Measurements from ENCODE around the gene MPHOSPH9. TPM values are rescaled to one million over a fixed set of nuclear protein-coding genes. Genes with fewer than 3 reads are reported as not detected.

The MPHOSPH9 gene
- total RNA-seq, 2 experiments from 2014 or later, result 129 to 186 TPM

DNA sequence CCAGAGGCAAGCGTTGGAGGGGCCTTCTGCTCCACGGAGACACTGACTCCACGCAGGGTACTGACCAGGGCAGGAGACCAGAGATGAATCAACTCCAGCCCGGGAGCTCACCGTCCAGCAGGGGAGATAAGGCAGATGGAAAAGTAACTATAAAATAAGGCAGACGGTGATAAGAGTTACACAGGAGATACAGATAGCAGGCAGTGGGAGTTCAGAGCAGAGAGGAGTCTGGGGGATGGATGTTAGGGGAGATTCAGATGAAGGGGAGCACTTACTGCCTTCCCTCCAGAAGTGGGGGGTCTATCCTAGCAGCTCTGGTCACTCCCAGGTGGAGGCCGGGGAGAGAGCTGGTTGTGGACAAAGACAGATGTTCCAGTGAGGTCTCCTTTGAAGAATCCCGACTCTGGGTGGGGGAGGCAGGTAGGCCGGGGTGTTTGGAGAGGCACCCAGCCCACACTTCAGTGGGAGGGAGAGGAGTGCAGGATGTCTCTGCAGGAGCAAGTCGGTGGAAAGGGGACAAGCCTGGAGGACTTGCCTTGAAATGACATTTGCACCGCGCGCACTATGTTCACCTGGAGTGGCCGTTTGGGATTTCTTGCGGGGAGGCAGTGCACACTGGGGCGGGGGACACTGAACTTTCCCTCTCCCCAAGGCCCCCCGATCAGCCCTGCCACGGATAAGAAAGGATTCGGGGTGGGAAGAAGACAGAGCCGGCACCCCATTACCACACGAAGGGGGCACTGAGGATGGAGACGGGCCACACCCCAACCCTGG is 83.3 kb downstream of the MPHOSPH9 start:
- CTCF ChIA-PET, result interaction anchor here (0.6 to 1.5 kb wide), 4 partner anchors 14 to 580 kb away, joined by 3 to 6 read pairs (median 4); no protein-coding TSS in a partner anchor
- Mint-ChIP-seq H3K4me3 (peak overlapping the region; percentile 65), H3K27me3 (peaks cover 19% of the 10 kb centered on the region), H3K4me1 (peaks cover 14% of the 10 kb centered on the region), H3K9me3 (ENCODE audit: low read depth) (no peaks in the 10 kb centered on the region), H3K27ac (no peak overlapping the region), H3K36me3 (no peaks in the 10 kb centered on the region)
- DNase-seq (no peak), ATAC-seq (no peak)

DNA sequence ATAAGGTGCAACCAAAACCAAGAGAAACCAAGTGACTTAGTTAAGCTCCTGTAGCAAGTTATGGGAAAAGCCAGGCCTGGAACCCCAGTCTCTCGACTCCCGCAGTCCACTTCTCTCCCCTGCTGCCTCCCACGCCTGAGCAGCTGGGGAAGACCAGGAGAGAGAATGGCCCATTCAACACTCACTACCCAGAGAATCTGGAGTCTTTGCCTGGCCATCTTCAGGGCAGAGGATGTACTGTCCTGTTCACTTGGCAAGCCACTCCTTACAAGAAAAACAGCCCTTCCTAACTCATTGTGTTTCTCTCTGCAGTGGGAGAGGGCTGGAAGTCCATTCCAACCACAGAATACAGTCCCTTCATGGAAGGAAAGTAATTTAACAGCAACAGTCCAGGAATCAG is 83.9 kb downstream of the MPHOSPH9 start:
- DNase-seq, result no peak
- Mint-ChIP-seq H3K4me3 (peak overlapping the region; percentile 65), H3K9me3 (ENCODE audit: low read depth) (no peaks in the 10 kb centered on the region), H3K4me1 (peaks cover 14% of the 10 kb centered on the region), H3K27me3 (peaks cover 19% of the 10 kb centered on the region), H3K27ac (no peak overlapping the region), H3K36me3 (no peaks in the 10 kb centered on the region)
- ATAC-seq, result no peak
- CTCF ChIA-PET, result interaction anchor here (0.9 to 1.5 kb wide), 3 partner anchors 13 to 109 kb away, joined by 3 to 6 read pairs (median 3); no protein-coding TSS in a partner anchor

DNA sequence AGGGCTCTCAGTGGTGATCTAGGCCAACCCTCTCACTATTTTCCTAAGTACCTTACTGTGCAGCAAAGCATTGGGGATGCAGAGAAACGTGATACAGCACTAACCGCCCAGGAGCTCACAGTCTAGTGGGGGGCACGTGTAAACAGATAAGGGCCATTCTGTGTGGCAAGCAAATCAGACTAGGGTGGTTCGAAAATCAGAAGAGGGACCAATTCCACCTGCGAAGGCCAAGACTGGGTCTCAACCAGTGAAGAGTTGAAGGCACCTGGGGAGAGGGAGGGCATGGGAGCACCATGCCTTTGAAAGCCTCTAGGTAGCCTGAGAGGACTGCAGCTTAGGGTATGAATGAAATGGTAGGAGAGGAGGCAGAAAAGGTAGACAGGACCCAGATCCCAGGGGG is 84.3 kb downstream of the MPHOSPH9 start:
- Mint-ChIP-seq H3K4me3 (no peak overlapping the region), H3K27ac (no peak overlapping the region), H3K9me3 (ENCODE audit: low read depth) (no peaks in the 10 kb centered on the region), H3K27me3 (peaks cover 19% of the 10 kb centered on the region), H3K36me3 (no peaks in the 10 kb centered on the region), H3K4me1 (peaks cover 14% of the 10 kb centered on the region)
- DNase-seq, result no peak
- CTCF ChIA-PET, result interaction anchor here (0.9 to 1.5 kb wide), 3 partner anchors 13 to 108 kb away, joined by 3 to 6 read pairs (median 3); no protein-coding TSS in a partner anchor
- no peak for ATAC-seq

DNA sequence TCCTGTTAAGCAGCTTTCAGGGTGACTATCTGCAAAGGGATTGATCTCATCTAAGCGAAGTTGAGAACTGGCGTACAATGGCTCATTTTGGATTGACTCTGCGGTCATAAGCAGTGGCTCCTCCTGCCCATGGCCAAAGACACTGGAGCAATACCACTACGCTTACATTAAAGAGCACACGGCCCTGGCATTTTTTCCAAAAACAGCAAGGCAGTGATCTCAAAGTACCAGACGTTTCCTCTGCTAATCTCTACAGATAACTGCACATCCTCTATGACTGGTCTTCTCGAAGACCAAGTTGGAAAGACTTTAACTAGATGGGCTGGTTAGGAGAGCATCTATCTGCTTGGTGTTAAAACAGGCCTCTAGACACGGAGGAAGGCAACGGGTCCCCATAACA is 84.7 kb downstream of the MPHOSPH9 start:
- Mint-ChIP-seq H3K27ac (no peak overlapping the region), H3K4me3 (no peak overlapping the region), H3K4me1 (peaks cover 14% of the 10 kb centered on the region), H3K27me3 (peaks cover 19% of the 10 kb centered on the region), H3K36me3 (no peaks in the 10 kb centered on the region), H3K9me3 (ENCODE audit: low read depth) (no peaks in the 10 kb centered on the region)
- ATAC-seq (no peak), DNase-seq (no peak)
- CTCF ChIA-PET, result interaction anchor here (1.2 to 1.5 kb wide), 2 partner anchors 104 to 108 kb away, joined by 3 to 6 read pairs; no protein-coding TSS in a partner anchor

DNA sequence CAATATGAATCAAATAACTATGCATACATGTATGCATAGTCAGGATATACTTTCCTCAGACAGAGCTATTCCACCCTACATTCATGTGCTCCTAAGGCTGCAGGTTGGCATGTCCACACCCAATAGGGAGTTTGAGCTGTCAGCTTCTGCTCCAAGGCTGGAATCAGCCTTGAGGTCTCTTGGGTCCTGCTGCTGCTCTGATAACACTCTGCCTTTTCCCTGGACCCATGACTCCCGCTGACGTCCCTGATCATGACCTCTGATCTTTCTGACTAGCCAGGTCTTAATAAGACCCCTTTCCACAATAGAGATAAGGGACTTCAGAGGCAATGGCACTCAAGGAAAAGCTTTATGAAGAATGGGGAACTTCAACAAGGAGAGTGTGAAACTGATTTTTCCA is 87.7 kb downstream of the MPHOSPH9 start:
- H3K27ac Mint-ChIP-seq, result no peak overlapping the region
- peaks cover 6% of the 10 kb centered on the region for H3K4me1 Mint-ChIP-seq
- CTCF ChIA-PET, result no interaction called here
- H3K4me3 Mint-ChIP-seq, result no peak overlapping the region
- H3K9me3 Mint-ChIP-seq (ENCODE audit: low read depth), result no peaks in the 10 kb centered on the region
- no peaks in the 10 kb centered on the region for H3K36me3 Mint-ChIP-seq
- DNase-seq (no peak), ATAC-seq (no peak)
- peaks cover 19% of the 10 kb centered on the region for H3K27me3 Mint-ChIP-seq

DNA sequence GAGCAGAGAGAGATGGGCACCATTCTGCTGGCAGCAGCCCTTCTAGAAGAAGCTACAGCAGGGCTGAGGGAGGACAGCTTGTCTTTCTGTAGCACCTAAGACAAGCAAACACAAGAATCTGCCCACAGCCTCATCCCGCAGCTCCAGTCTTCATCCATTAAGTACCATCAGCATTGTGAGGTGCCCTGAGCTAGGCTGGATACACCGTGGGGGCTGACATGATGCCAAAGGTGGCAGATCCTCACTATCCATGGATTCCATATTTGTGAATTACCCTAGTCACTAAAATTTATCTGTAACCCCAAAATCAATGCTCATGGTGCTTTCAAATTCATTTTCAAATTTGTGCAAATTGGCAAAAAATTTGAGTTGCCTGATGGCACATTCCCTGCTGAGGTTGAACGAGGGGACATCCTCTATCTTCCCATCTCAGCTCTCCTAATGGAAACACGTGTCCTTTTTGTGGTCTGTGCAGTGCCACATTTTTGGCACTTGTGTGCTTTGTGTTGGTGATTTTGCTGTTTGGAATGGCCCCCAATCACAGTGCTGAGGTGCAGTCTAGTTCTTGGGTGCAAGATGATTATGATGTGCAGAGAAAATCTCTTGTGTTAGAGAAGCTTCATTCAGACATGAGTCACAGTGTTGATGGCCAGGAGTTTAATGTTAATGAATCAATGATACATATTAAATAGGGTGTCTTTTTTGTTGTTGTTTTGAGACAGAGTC is 89.0 kb downstream of the MPHOSPH9 start:
- H3K4me3 Mint-ChIP-seq, result no peak overlapping the region
- no peak overlapping the region for H3K27ac Mint-ChIP-seq
- CTCF ChIA-PET, result no interaction called here
- no peaks in the 10 kb centered on the region for H3K9me3 Mint-ChIP-seq (ENCODE audit: low read depth)
- H3K36me3 Mint-ChIP-seq, result no peaks in the 10 kb centered on the region
- DNase-seq (no peak), ATAC-seq (no peak)
- peaks cover 3% of the 10 kb centered on the region for H3K4me1 Mint-ChIP-seq
- H3K27me3 Mint-ChIP-seq, result peaks cover 7% of the 10 kb centered on the region

DNA sequence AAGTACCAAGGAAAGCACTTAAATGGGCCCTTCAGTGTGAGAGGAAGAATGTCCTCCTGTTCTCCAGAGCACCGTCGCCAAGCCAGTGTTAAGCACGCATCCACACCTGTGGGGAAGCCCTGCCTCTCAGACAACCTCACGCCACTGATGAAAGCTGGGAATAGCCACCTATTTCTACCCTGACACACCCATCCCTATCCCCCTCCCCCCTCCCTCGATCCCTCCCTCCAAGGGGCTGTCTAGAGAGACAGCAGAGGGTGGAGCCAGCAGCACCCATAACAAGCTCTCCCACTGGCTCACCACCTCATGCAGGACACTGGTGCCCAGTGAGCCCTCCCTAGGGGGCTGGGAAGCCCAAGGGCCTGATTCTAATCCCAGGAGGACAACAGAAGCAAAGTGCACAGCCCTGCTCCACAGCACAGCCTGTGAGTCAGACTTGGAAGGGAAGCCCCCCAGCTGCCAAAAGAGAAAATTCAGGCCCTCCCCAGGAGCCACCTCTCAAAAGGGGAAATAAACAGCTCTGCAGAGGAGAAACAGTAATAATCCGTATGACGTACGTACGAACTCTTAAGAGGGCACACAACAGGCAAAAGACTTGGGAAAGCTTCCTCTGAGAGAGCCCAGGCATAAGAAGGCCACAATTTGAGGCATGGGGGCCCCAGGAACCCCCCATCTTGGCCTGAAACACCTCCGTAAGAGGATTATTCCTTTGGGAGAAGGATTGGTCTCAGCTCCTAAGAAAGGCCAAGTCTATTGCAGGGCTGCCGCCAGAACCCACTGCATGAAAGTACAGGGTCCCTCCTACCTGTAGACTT is 89.8 kb downstream of the MPHOSPH9 start:
- CTCF ChIA-PET, result no interaction called here
- Mint-ChIP-seq H3K27me3 (peaks cover 1% of the 10 kb centered on the region), H3K36me3 (no peaks in the 10 kb centered on the region), H3K4me1 (peaks cover 3% of the 10 kb centered on the region), H3K4me3 (no peak overlapping the region), H3K27ac (no peak overlapping the region), H3K9me3 (ENCODE audit: low read depth) (no peaks in the 10 kb centered on the region)
- DNase-seq (no peak), ATAC-seq (no peak)

DNA sequence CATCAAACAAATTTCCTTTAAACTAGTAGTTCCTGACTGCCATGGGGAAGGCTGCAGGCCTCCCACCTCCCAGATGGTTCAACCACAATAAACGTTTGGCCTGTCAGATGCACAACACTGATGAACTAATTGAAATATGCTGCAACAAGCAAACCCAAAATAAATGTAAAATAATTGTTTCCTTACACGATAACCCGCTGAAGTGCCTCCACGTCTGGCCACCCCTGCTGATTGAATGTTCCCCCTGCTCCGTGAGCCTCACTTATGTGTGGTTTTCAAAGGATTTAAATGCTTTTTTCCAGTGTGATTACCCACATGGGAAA is 90.5 kb downstream of the MPHOSPH9 start:
- CTCF ChIA-PET, result no interaction called here
- H3K27ac Mint-ChIP-seq, result no peak overlapping the region
- ATAC-seq (no peak), DNase-seq (no peak)
- H3K4me3 Mint-ChIP-seq, result no peak overlapping the region
- no peaks in the 10 kb centered on the region for H3K27me3 Mint-ChIP-seq
- H3K4me1 Mint-ChIP-seq, result peaks cover 3% of the 10 kb centered on the region
- H3K36me3 Mint-ChIP-seq, result no peaks in the 10 kb centered on the region
- H3K9me3 Mint-ChIP-seq (ENCODE audit: low read depth), result no peaks in the 10 kb centered on the region

DNA sequence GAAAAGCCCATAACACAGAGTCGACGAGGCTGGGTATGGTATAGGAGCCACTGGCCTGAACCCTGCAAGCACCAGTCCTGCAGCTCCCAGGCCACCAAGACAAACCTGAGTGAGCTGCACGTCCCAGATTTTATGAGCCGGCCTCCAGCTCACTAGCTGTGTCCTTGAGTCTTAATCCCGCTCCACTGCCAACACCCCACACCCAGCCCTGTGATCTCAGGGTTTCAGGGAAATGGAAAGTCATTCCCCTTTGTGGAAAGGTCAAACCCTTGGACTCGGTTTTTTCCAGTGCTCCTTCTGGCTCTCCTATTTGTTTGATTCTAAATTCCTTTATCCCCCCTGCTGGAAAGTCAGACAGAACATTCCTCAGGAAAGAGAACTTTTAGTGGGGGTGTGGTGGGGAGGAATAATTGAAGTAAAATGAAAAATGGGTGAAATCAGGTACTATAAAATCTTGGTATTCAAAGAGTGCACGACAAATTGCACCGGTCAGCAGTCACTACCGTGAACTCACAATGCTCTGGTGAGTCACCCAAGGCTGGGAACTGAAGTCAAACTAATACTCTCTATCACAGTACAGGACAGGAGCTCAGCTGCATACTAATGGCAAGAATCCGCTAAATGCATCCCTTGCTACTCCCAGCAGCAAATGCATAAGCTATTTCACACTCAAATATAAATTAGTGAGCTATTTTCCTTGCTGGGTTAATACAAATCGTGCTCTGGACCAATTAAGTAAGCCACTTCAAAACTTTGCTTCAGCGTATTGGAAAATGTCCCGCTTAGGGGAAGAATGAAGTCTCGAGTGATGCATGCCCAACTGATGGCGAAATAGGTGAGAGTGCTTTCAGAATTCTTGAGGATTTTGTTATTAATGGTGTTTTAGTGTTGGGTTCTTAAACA is 91.1 kb downstream of the MPHOSPH9 start:
- Mint-ChIP-seq H3K36me3 (no peaks in the 10 kb centered on the region), H3K27ac (no peak overlapping the region), H3K4me1 (peaks cover 3% of the 10 kb centered on the region), H3K27me3 (no peaks in the 10 kb centered on the region), H3K9me3 (ENCODE audit: low read depth) (no peaks in the 10 kb centered on the region), H3K4me3 (no peak overlapping the region)
- ATAC-seq, result no peak
- DNase-seq, result no peak
- CTCF ChIA-PET, result interaction anchor here (1.2 kb wide), 1 partner anchor 66 kb away, joined by 3 read pairs; no protein-coding TSS in a partner anchor

DNA sequence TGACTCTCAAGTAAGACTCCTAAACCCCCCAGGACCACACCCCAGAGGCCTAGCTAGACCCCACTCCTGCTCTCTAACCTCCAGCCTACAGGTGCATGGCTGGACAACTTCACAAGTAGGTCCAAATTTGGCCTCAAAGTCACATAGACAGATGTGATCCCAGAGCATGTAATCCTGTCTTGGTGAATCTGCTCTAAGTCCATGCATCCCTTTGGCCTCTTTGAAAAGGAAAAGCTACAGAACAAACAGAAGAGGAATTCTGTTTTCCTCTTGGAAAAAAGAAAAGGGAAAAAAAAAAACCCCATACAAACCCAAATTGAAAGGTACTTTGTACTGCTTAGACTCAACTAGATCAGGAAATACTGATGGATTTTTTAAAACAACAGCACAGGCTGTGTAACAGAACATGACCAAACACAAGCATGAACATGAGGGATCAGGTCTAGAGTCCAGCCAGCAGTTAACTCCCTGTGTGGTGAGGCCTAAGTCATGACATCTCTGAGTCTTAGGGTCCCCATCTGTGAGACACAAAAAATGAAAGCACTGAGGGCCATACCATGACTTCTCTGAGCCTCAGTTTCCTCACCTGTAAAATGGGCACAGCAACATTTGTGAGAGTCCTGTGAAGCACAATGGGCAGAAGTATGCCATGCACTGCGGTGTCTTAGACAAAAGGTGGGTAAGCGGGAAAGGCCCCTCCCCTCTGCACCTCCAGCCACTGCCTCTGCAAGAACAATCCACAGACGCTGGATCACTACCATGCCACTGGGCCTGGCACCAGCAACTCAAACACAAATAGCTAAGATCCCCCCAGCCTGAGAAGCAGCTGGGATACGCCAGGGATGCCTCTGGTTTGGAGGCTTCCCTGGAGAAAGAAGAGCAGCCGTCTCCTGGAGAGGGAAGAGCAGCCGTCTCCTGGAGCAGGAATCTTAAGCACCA is 92.0 kb downstream of the MPHOSPH9 start:
- ATAC-seq, result no peak
- CTCF ChIA-PET, result interaction anchor here (1.2 kb wide), 1 partner anchor 65 kb away, joined by 3 read pairs; no protein-coding TSS in a partner anchor
- H3K4me1 Mint-ChIP-seq, result peaks cover 3% of the 10 kb centered on the region

DNA sequence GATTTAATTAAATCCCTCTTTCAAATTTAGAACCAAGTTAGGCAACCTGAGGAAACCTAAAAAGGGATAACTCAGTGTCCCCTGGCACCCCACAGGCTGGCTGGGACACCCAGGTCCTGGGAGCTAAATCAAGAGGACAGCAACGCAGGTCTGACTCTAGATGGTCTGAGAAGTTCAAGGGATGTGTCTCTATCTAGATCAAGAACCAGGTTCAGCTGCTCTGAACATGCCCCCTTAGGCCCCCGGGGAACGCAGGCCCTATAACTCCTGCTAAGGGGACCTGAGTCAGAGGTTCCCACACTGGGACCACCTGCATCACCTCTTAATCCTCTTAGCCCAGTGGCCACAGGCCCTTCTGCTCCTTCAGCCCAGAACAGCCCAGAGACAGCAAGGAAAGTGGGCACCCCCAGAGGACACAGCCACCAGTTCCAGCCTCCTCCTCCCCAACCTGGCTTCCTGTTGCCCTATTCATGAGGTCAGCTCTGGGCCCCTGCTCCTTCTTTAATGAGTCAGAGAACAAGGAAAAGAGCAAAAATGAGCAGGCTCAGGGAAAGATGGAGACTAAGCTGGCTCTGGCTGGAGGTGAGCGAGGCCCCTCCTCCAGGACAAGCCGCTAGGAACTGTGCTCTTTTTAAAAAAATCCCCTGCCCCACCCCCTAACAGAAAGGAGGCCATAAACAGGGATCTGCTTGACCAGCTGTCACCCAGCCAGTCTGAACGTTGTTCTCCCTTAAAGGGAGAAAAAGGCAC is 92.8 kb downstream of the MPHOSPH9 start:
- peaks cover 5% of the 10 kb centered on the region for H3K4me1 Mint-ChIP-seq
- no peaks in the 10 kb centered on the region for H3K36me3 Mint-ChIP-seq
- no peak overlapping the region for H3K27ac Mint-ChIP-seq
- no peaks in the 10 kb centered on the region for H3K27me3 Mint-ChIP-seq
- DNase-seq, result no peak
- no peak for ATAC-seq
- H3K9me3 Mint-ChIP-seq (ENCODE audit: low read depth), result no peaks in the 10 kb centered on the region
- CTCF ChIA-PET, result interaction anchor here (1.1 to 1.2 kb wide), 2 partner anchors 21 to 65 kb away, joined by 3 read pairs; no protein-coding TSS in a partner anchor
- no peak overlapping the region for H3K4me3 Mint-ChIP-seq

More for the DNA sequence above, 92.0 kb downstream of the MPHOSPH9 start:
- no peak for DNase-seq
- Mint-ChIP-seq H3K27me3 (no peaks in the 10 kb centered on the region), H3K27ac (no peak overlapping the region), H3K36me3 (no peaks in the 10 kb centered on the region), H3K9me3 (ENCODE audit: low read depth) (no peaks in the 10 kb centered on the region), H3K4me3 (no peak overlapping the region)
